OCI-LY1 (cell line): Measurements from ENCODE around the gene RNF214.

Source experiments
- H2AFZ ChIP-seq: fragments of 200-600 bp; sonication (generic), shearing (Covaris generic); 2 replicates; pipeline ENCODE4 v1.6.0; 2014; ENCODE audit warnings: antibody characterized with exemption, mild to moderate bottlenecking, low read length
- H3F3A ChIP-seq: fragments of 200-600 bp; sonication (generic), shearing (Covaris generic); 2 replicates; pipeline ENCODE4 v1.6.0; 2014; ENCODE audit warnings: mild to moderate bottlenecking, antibody characterized with exemption, low read length, moderate library complexity; ENCODE audit not compliant: insufficient read depth
- H3K27ac ChIP-seq: fragments of 200-600 bp; sonication (generic); 2 replicates; pipeline ENCODE4 v1.5.1; 2014; ENCODE audit warnings: low read length, mixed run types, mild to moderate bottlenecking, low read depth; ENCODE audit not compliant: poor library complexity, severe bottlenecking
- H3K27me3 ChIP-seq: fragments of 200-600 bp; sonication (generic); 2 replicates; pipeline ENCODE4 v1.6.0; 2014; ENCODE audit warnings: antibody characterized with exemption, mild to moderate bottlenecking, low read length, moderate library complexity; ENCODE audit not compliant: insufficient read depth
- H3K36me3 ChIP-seq: fragments of 200-600 bp; sonication (generic); 2 replicates; pipeline ENCODE4 v1.6.1; 2014; ENCODE audit warnings: mild to moderate bottlenecking, antibody characterized with exemption, low read length, moderate library complexity, mixed read lengths; ENCODE audit not compliant: insufficient read depth
- H3K4me1 ChIP-seq: fragments of 200-600 bp; sonication (generic); 2 replicates; pipeline ENCODE4 v1.5.1; 2014; ENCODE audit warnings: mild to moderate bottlenecking, low read length, moderate library complexity; ENCODE audit not compliant: insufficient read depth, severe bottlenecking
- H3K4me2 ChIP-seq: fragments of 200-600 bp; sonication (generic), shearing (Covaris generic); 2 replicates; pipeline ENCODE4 v1.6.1; 2014; ENCODE audit warnings: low read length
- H3K4me3 ChIP-seq: fragments of 200-600 bp; sonication (generic); 2 replicates; pipeline ENCODE4 v1.5.1; 2014; ENCODE audit warnings: low read length, low read depth, mild to moderate bottlenecking, mixed read lengths; ENCODE audit not compliant: poor library complexity, severe bottlenecking
- H3K79me2 ChIP-seq: fragments of 200-600 bp; shearing (Covaris generic); 2 replicates; pipeline ENCODE4 v1.6.1; 2016; ENCODE audit warnings: mixed run types, low read length, mixed read lengths; ENCODE audit not compliant: insufficient read depth
- H3K9ac ChIP-seq: fragments of 200-600 bp; sonication (generic), shearing (Covaris generic); 2 replicates; pipeline ENCODE4 v1.6.1; 2014; ENCODE audit warnings: mild to moderate bottlenecking, low read length, mixed read lengths
- H3K9me2 ChIP-seq: fragments of 200-600 bp; sonication (generic), shearing (Covaris generic); 2 replicates; pipeline ENCODE4 v1.6.1; 2014; ENCODE audit warnings: low read depth, mild to moderate bottlenecking, low read length, mixed read lengths
- H3K9me3 ChIP-seq: fragments of 200-600 bp; shearing (Covaris generic); 2 replicates; pipeline ENCODE4 v1.6.1; 2014; ENCODE audit warnings: low read length, mixed read lengths
- H4K20me1 ChIP-seq: fragments of 200-600 bp; sonication (generic), shearing (Covaris generic); 2 replicates; pipeline ENCODE4 v1.6.0; 2016; ENCODE audit warnings: mild to moderate bottlenecking, low read length; ENCODE audit not compliant: insufficient read depth
- EZH2 ChIP-seq: fragments of 200-600 bp; sonication (generic), shearing (Covaris generic); IDR thresholded peaks from 2 replicates; pipeline ENCODE4 v1.8.0; 2017; ENCODE audit warnings: borderline replicate concordance, mixed run types, mild to moderate bottlenecking, antibody characterized with exemption, low read length, moderate library complexity, mixed read lengths
- TF ChIP-seq, protein P1 (sequence below): fragments of 200-600 bp; sonication (generic), shearing (Covaris generic); IDR thresholded peaks from 2 replicates; pipeline ENCODE4 v1.5.1; 2017; ENCODE audit warnings: mild to moderate bottlenecking, antibody characterized with exemption, low read length, moderate library complexity, mixed read lengths

The RNF214 gene

GRCh38 chr11:117290809-117291396 is 58.4 kb downstream of the RNF214 start, which contains the start of gene BACE1-AS:
Gene BACE1-AS (plus strand): TSS chr11:117291346.
- TF ChIP-seq, protein P1, sequence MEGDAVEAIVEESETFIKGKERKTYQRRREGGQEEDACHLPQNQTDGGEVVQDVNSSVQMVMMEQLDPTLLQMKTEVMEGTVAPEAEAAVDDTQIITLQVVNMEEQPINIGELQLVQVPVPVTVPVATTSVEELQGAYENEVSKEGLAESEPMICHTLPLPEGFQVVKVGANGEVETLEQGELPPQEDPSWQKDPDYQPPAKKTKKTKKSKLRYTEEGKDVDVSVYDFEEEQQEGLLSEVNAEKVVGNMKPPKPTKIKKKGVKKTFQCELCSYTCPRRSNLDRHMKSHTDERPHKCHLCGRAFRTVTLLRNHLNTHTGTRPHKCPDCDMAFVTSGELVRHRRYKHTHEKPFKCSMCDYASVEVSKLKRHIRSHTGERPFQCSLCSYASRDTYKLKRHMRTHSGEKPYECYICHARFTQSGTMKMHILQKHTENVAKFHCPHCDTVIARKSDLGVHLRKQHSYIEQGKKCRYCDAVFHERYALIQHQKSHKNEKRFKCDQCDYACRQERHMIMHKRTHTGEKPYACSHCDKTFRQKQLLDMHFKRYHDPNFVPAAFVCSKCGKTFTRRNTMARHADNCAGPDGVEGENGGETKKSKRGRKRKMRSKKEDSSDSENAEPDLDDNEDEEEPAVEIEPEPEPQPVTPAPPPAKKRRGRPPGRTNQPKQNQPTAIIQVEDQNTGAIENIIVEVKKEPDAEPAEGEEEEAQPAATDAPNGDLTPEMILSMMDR, result no peak
- TF ChIP-seq EZH2, result no peak
- Histone ChIP-seq H3K27ac (no peak within 1 kb of the TSS), H2AFZ (no peak within 1 kb of the TSS), H3K4me1 (no peaks in the 10 kb centered on the region), H3K9me2 (no peaks in the 10 kb centered on the region), H3K79me2 (no peaks in the 10 kb centered on the region), H3K27me3 (no peaks in the 10 kb centered on the region), H3K4me2 (no peak within 1 kb of the TSS), H4K20me1 (no peaks in the 10 kb centered on the region), H3K9ac (no peak within 1 kb of the TSS), H3F3A (no peaks in the 10 kb centered on the region), H3K9me3 (no peaks in the 10 kb centered on the region), H3K4me3 (no peak within 1 kb of the TSS), H3K36me3 (no peaks in the 10 kb centered on the region)

DNA sequence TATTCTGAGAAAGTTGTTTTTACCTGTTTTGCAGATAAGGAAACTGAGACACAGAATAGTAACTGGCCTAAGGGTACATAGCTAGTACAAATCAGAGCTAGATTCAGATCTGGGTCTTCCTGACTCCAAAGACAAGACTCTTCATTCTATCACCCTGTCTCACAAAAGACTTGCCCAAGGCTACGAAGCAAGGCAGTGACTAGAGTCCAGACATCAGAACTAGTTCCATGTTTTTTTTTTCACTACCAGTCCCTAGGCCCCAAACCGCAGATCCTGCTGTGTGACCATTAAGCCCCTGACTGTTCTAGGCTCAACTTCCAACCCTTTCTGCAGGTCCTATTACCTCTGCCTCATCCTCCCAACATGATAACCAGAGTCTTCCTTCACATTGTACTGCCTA is 60.1 kb downstream of the RNF214 start:
- Histone ChIP-seq H4K20me1 (no peaks in the 10 kb centered on the region), H3K9me3 (no peaks in the 10 kb centered on the region), H2AFZ (no peak overlapping the region), H3K27me3 (no peaks in the 10 kb centered on the region), H3K79me2 (no peaks in the 10 kb centered on the region), H3K4me1 (no peaks in the 10 kb centered on the region), H3K4me3 (no peak overlapping the region), H3K4me2 (no peak overlapping the region), H3K9me2 (no peaks in the 10 kb centered on the region), H3K36me3 (no peaks in the 10 kb centered on the region), H3F3A (no peaks in the 10 kb centered on the region), H3K27ac (no peak overlapping the region), H3K9ac (no peak overlapping the region)
- TF ChIP-seq, protein P1, result no peak
- TF ChIP-seq EZH2, result no peak

DNA sequence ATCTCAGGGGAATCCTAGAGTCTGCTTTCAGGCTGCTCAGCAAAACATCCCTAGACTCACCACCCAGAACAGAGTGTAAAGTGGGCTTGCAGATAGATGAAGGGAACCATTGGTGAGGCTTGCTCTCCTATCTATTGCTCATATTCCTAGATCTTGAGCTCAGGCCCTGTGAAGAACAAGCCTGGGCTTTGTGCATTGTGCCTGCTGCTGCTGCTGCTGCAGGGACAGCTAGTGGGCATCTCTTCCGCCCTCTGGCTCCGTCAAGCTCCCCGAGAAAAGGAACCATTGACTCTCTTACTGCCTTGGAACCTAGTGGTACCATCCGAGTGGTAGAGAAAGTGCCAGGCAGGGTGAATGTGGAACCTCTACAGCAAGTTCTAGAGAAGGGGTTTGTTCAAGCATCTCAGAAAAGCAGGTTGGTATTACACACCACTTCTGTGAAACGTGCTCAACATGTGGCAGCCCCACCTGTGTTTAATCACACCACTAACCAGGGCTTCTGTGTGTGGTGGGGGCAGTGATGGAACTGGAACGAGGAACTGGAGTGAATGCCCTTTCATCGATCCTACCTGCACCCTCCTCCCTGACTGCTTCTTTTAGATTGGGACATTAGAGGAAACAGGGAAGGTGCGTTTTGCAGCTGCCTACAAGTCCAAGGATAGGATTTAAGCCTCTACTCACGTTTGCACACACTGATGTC is 63.1 kb downstream of the RNF214 start:
- Histone ChIP-seq H3K9me3 (no peaks in the 10 kb centered on the region), H2AFZ (no peak overlapping the region), H3K4me2 (no peak overlapping the region), H3K36me3 (no peaks in the 10 kb centered on the region), H3K27ac (no peak overlapping the region), H3F3A (no peaks in the 10 kb centered on the region), H3K79me2 (no peaks in the 10 kb centered on the region), H3K9ac (no peak overlapping the region), H4K20me1 (no peaks in the 10 kb centered on the region), H3K4me3 (no peak overlapping the region), H3K9me2 (no peaks in the 10 kb centered on the region), H3K4me1 (no peaks in the 10 kb centered on the region), H3K27me3 (no peaks in the 10 kb centered on the region)
- no peak for TF ChIP-seq EZH2
- TF ChIP-seq, protein P1, result no peak
